Measurements from ENCODE around the gene EHMT1. TPM values are rescaled to one million over a fixed set of nuclear protein-coding genes. Genes with fewer than 3 reads are reported as not detected.
"Not testable (repeated sequence)": the region's sequence is repeated elsewhere in the genome, so short reads cannot be mapped to it uniquely, and the experiment has no call there.

The EHMT1 gene
- total RNA-seq, 1 donor from 2014 or later = 27.3 TPM

GRCh38 chr9:137800196-137801022 lies 181.6 kb downstream of the EHMT1 start:
- no peak for DNase-seq (ENCODE audit: low read depth)

GRCh38 chr9:137801023-137801319 lies 182.2 kb downstream of the EHMT1 start:
- no peak for DNase-seq (ENCODE audit: low read depth)

- DNase-seq (ENCODE audit: low read depth) = no peak
Observed at GRCh38 chr9:137802021-137802420, 183.2 kb downstream of the EHMT1 start.

GRCh38 chr9:137802521-137803243 lies 183.9 kb downstream of the EHMT1 start:
- no peak for DNase-seq (ENCODE audit: low read depth)

GRCh38 chr9:137804908-137805630 lies 186.3 kb downstream of the EHMT1 start:
- DNase-seq (ENCODE audit: low read depth) = no peak

GRCh38 chr9:137807721-137808703 lies 189.2 kb downstream of the EHMT1 start:
- DNase-seq (ENCODE audit: low read depth) = no peak

GRCh38 chr9:137809040-137809576 lies 190.3 kb downstream of the EHMT1 start:
- DNase-seq (ENCODE audit: low read depth) = no peak

GRCh38 chr9:137809726-137810450 lies 191.1 kb downstream of the EHMT1 start:
- DNase-seq (ENCODE audit: low read depth) = not testable (repeated sequence)

GRCh38 chr9:137811283-137811870 lies 192.6 kb downstream of the EHMT1 start:
- peak; percentile 59 for DNase-seq (ENCODE audit: low read depth)

GRCh38 chr9:137812356-137813023 lies 193.7 kb downstream of the EHMT1 start:
- no peak for DNase-seq (ENCODE audit: low read depth)

GRCh38 chr9:137813167-137813566 lies 194.4 kb downstream of the EHMT1 start:
- DNase-seq (ENCODE audit: low read depth) = no peak

GRCh38 chr9:137813651-137814415 lies 195.0 kb downstream of the EHMT1 start:
- DNase-seq (ENCODE audit: low read depth) = no peak

- DNase-seq (ENCODE audit: low read depth) = no peak
Observed at GRCh38 chr9:137814436-137814835, 195.6 kb downstream of the EHMT1 start.

GRCh38 chr9:137814841-137815240 lies 196.0 kb downstream of the EHMT1 start:
- DNase-seq (ENCODE audit: low read depth) = no peak

GRCh38 chr9:137815256-137816255 lies 196.8 kb downstream of the EHMT1 start:
- DNase-seq (ENCODE audit: low read depth) = no peak

- no peak for DNase-seq (ENCODE audit: low read depth)
Observed at GRCh38 chr9:137816531-137817235, 197.9 kb downstream of the EHMT1 start.

Measured in myocyte (in vitro differentiated cells).